Measurements from ENCODE around the gene ALKAL2. TPM values are rescaled to one million over a fixed set of nuclear protein-coding genes. Genes with fewer than 3 reads are reported as not detected.

Gene ALKAL2
- total and polyA plus RNA-seq, 2 donors (not counting 1 experiment from before 2014, with no cell fraction given): 0.17 to 0.58 TPM

DNA sequence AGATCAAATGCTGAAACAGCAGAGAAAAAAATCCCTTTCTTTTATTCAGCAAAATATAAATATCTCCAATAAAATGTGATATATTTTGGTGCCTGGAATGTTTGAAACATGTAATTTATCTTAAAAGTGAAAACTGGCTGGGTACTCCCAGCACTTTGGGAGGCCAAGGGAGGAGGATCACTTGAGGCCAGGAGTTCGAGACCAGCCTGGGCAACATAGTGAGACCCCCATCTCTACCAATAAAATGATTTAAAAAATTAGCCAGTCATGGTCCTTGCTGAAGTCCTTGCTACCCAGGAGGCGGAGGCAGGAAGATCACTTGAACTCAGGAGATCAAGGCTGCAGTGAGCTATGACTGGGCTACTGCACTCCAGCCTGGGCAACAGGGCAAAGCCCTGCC lies 32.7 kb downstream of the ALKAL2 start:
- no peaks in the 10 kb centered on the region for H3K27me3 ChIP-seq (ENCODE audit: control insufficient read depth, insufficient read depth, low read length)
- no peaks in the 10 kb centered on the region for H3K9me3 ChIP-seq (ENCODE audit: control insufficient read depth, insufficient read depth, low read depth, low read length)
- H3K79me2 ChIP-seq (ENCODE audit: control insufficient read depth, insufficient read depth, low read length): no peaks in the 10 kb centered on the region
- H3K4me3 ChIP-seq (replicated peaks in 1 of 4; ENCODE audit: control extremely low read depth in 1 of 4, insufficient read depth in 1 of 4, low read depth in 3 of 4, low read length in 4 of 4): no peak overlapping the region
- TF ChIP-seq EZH2 (IDR thresholded peaks at IDR 0.05; ENCODE audit: low read length, missing control alignments): no peak
- TF ChIP-seq CTCF (conservative IDR thresholded peaks at IDR 0.05 in 1 of 2, IDR thresholded peaks at IDR 0.05 in 1 of 2; ENCODE audit: low read depth in 1 of 2, low read length in 2 of 2): no peak
- H3K27ac ChIP-seq (ENCODE audit: insufficient read depth, low read length): no peak overlapping the region
- H4K20me1 ChIP-seq (ENCODE audit: control insufficient read depth, extremely low read depth, insufficient read depth, low read length): no peaks in the 10 kb centered on the region
- DNase-seq (ENCODE audit: low read depth in 2 of 2): no peak
- H2AFZ ChIP-seq (ENCODE audit: low read length): no peak overlapping the region
- no peak overlapping the region for H3K4me2 ChIP-seq (ENCODE audit: extremely low read depth, insufficient read depth, low read length)
- H3K36me3 ChIP-seq (ENCODE audit: control insufficient read depth, insufficient read depth, low read length): no peaks in the 10 kb centered on the region
- H3K9ac ChIP-seq (ENCODE audit: insufficient read depth, low read length): no peak overlapping the region
- H3K4me1 ChIP-seq (ENCODE audit: control insufficient read depth, extremely low read depth, insufficient read depth, low read length): peaks cover 1% of the 10 kb centered on the region

- no peak for DNase-seq (ENCODE audit: low read depth in 2 of 2)
Observed at GRCh38 chr2:254241-254640, 33.6 kb downstream of the ALKAL2 start.

DNA sequence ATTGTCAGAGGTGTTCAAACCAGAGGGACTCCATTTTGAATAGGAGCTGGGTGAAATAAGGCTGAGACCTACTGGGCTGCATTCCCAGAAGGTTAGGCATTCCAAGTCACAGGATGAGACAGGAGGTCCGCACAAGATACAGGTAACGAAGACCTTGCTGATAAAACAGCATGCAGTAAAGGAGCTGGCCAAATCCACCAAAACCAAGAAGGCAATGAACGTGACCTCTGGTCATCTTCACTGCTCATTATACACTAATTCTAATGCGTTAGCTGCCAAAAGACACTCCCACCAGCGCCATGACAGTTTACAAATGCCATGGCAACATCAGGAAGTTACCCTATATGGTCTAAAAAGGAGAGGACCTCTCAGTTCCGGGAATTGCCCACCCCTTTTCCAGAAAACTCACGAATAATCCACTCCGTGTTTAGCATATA lies 34.7 kb downstream of the ALKAL2 start:
- no peak for DNase-seq (ENCODE audit: low read depth in 2 of 2)

More at GRCh38 chr2:254241-254640, 33.6 kb downstream of the ALKAL2 start:
- H3K9me3 ChIP-seq (ENCODE audit: control insufficient read depth, insufficient read depth, low read depth, low read length): no peaks in the 10 kb centered on the region
- H3K36me3 ChIP-seq (ENCODE audit: control insufficient read depth, insufficient read depth, low read length): no peaks in the 10 kb centered on the region
- H2AFZ ChIP-seq (ENCODE audit: low read length): no peak overlapping the region
- H3K4me3 ChIP-seq (replicated peaks in 1 of 4; ENCODE audit: control extremely low read depth in 1 of 4, insufficient read depth in 1 of 4, low read depth in 3 of 4, low read length in 4 of 4): no peak overlapping the region
- H3K9ac ChIP-seq (ENCODE audit: insufficient read depth, low read length): no peak overlapping the region
- TF ChIP-seq CTCF (conservative IDR thresholded peaks at IDR 0.05 in 1 of 2, IDR thresholded peaks at IDR 0.05 in 1 of 2; ENCODE audit: low read depth in 1 of 2, low read length in 2 of 2): no peak
- TF ChIP-seq EZH2 (IDR thresholded peaks at IDR 0.05; ENCODE audit: low read length, missing control alignments): no peak
- H3K4me1 ChIP-seq (ENCODE audit: control insufficient read depth, extremely low read depth, insufficient read depth, low read length): no peaks in the 10 kb centered on the region
- H3K4me2 ChIP-seq (ENCODE audit: extremely low read depth, insufficient read depth, low read length): no peak overlapping the region
- H3K27me3 ChIP-seq (ENCODE audit: control insufficient read depth, insufficient read depth, low read length): no peaks in the 10 kb centered on the region
- no peaks in the 10 kb centered on the region for H3K79me2 ChIP-seq (ENCODE audit: control insufficient read depth, insufficient read depth, low read length)
- no peaks in the 10 kb centered on the region for H4K20me1 ChIP-seq (ENCODE audit: control insufficient read depth, extremely low read depth, insufficient read depth, low read length)
- H3K27ac ChIP-seq (ENCODE audit: insufficient read depth, low read length): no peak overlapping the region

More for the DNA sequence above, 34.7 kb downstream of the ALKAL2 start:
- H3K27me3 ChIP-seq (ENCODE audit: control insufficient read depth, insufficient read depth, low read length): no peaks in the 10 kb centered on the region
- H3K4me1 ChIP-seq (ENCODE audit: control insufficient read depth, extremely low read depth, insufficient read depth, low read length): no peaks in the 10 kb centered on the region
- H3K79me2 ChIP-seq (ENCODE audit: control insufficient read depth, insufficient read depth, low read length): no peaks in the 10 kb centered on the region
- H3K27ac ChIP-seq (ENCODE audit: insufficient read depth, low read length): no peak overlapping the region
- no peaks in the 10 kb centered on the region for H3K9me3 ChIP-seq (ENCODE audit: control insufficient read depth, insufficient read depth, low read depth, low read length)
- no peak overlapping the region for H3K4me3 ChIP-seq (replicated peaks in 1 of 4; ENCODE audit: control extremely low read depth in 1 of 4, insufficient read depth in 1 of 4, low read depth in 3 of 4, low read length in 4 of 4)
- H3K4me2 ChIP-seq (ENCODE audit: extremely low read depth, insufficient read depth, low read length): no peak overlapping the region
- no peaks in the 10 kb centered on the region for H3K36me3 ChIP-seq (ENCODE audit: control insufficient read depth, insufficient read depth, low read length)
- TF ChIP-seq EZH2 (IDR thresholded peaks at IDR 0.05; ENCODE audit: low read length, missing control alignments) (no peak), CTCF (conservative IDR thresholded peaks at IDR 0.05 in 1 of 2, IDR thresholded peaks at IDR 0.05 in 1 of 2; ENCODE audit: low read depth in 1 of 2, low read length in 2 of 2) (no peak)
- H3K9ac ChIP-seq (ENCODE audit: insufficient read depth, low read length): no peak overlapping the region
- H2AFZ ChIP-seq (ENCODE audit: low read length): no peak overlapping the region
- no peaks in the 10 kb centered on the region for H4K20me1 ChIP-seq (ENCODE audit: control insufficient read depth, extremely low read depth, insufficient read depth, low read length)
